Adrenal gland (tissue), 5 donors: ENCODE measurements around the gene FOLR2.

ENCODE experiments used
- POLR2A ChIP-seq, 2 donors: fragments of 450-650 bp; IDR thresholded peaks; one replicate each; pipeline ENCODE4 v1.6.1; 2017; ENCODE audit warnings: antibody characterized with exemption in 2 of 2, mild to moderate bottlenecking in 2 of 2, moderate library complexity in 1 of 2
- TF ChIP-seq, protein P1 (sequence below), 6 experiments: fragments of 450-650 bp in 4 of 6; fragments of 200-600 bp in 2 of 6; sonication (generic) in 1 of 6; IDR thresholded peaks; 1 replicate in 5 of 6; 2 replicates in 1 of 6; pipeline versions ENCODE4 v1.5.1 to v1.8.0; 2016 to 2021; ENCODE audit warnings: antibody characterized with exemption in 6 of 6, mild to moderate bottlenecking in 2 of 6, moderate library complexity in 1 of 6
- donor health status: DM: no; HTN: no; CAD: no.

DNA sequence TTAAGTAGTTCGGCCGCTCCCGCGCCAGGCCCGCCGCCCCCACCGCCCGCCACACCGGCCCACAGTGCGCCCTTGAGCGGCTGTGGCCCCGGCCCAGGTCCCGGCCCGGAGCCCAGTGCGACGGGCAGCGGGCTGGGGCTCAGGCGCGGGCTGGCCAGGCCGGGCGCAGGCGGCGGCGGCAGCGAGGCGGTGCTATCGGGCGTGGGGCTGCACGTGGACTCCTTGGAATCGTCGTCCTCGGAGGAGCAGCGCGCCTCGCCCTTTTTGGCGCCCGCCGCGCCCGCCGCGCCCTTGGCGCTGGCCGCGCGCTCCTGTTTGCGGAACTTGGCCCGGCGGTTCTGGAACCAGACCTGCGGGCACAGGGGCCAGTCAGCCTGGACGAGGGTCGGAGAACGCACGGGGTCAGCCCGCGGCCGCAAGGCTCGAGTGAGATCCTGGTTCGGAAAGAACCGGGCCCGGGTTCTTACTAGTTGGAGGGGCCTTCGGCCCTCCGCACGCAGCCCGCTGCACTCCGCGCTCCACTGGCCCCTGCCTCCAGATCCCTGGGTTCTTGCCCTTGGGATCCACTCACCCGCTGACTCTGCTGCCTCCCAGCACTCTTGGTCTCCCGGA, 23.4 kb downstream of the FOLR2 start:
- TF ChIP-seq, protein P1, sequence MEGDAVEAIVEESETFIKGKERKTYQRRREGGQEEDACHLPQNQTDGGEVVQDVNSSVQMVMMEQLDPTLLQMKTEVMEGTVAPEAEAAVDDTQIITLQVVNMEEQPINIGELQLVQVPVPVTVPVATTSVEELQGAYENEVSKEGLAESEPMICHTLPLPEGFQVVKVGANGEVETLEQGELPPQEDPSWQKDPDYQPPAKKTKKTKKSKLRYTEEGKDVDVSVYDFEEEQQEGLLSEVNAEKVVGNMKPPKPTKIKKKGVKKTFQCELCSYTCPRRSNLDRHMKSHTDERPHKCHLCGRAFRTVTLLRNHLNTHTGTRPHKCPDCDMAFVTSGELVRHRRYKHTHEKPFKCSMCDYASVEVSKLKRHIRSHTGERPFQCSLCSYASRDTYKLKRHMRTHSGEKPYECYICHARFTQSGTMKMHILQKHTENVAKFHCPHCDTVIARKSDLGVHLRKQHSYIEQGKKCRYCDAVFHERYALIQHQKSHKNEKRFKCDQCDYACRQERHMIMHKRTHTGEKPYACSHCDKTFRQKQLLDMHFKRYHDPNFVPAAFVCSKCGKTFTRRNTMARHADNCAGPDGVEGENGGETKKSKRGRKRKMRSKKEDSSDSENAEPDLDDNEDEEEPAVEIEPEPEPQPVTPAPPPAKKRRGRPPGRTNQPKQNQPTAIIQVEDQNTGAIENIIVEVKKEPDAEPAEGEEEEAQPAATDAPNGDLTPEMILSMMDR (IDR thresholded peaks at IDR 0.05) = peak in 2 of 6 experiments; percentile 31 to 34
- TF ChIP-seq POLR2A (IDR thresholded peaks at IDR 0.05) = peak in 1 of 2 donors; percentile 5
